Nephron (organoid): ENCODE measurements around the gene MDM4.
A peak's percentile ranks its signal among the peaks of the same experiment; 100 is the strongest.

Source experiments
- H3K27ac Mint-ChIP-seq, 3 experiments: 2 replicates each; pipeline ENCODE4 v1.8.0; 2020; ENCODE audit warnings: mixed read lengths in 3 of 3, mild to moderate bottlenecking in 2 of 3, moderate library complexity in 1 of 3
- H3K27me3 Mint-ChIP-seq: 2 replicates; pipeline ENCODE4 v1.8.0; 2021; ENCODE audit warnings: low read depth, mild to moderate bottlenecking, moderate library complexity, mixed read lengths
- H3K36me3 Mint-ChIP-seq: 2 replicates; pipeline ENCODE4 v1.8.0; 2020; ENCODE audit warnings: low read depth, mixed read lengths
- H3K4me1 Mint-ChIP-seq: 2 replicates; pipeline ENCODE4 v1.8.0; 2020; ENCODE audit warnings: mixed read lengths
- H3K4me3 Mint-ChIP-seq, 3 experiments: 2 replicates each; pipeline ENCODE4 v1.8.0; 2020; ENCODE audit warnings: mild to moderate bottlenecking in 3 of 3, mixed read lengths in 3 of 3, moderate library complexity in 2 of 3
- H3K9me3 Mint-ChIP-seq: 2 replicates; pipeline ENCODE4 v1.8.0; 2020; ENCODE audit warnings: mixed read lengths
- CTCF ChIP-seq, 3 experiments: fragments of 200-600 bp; sonication (generic); IDR thresholded peaks; one replicate each; pipeline ENCODE4 v1.5.0; 2021; ENCODE audit warnings: antibody characterized with exemption in 3 of 3; ENCODE audit not compliant: unreplicated experiment in 3 of 3

The MDM4 gene

GRCh38 chr1:204602111-204602579 lies 85.9 kb downstream of the MDM4 start:
- H3K4me1 Mint-ChIP-seq = peaks cover 5% of the 10 kb centered on the region
- TF ChIP-seq CTCF (IDR thresholded peaks at IDR 0.05; ENCODE audit: unreplicated experiment in 3 of 3) = no peak
- peak overlapping the region in 1 of 3 experiments; percentile 39 for H3K27ac Mint-ChIP-seq
- no peak overlapping the region for H3K4me3 Mint-ChIP-seq
- H3K27me3 Mint-ChIP-seq = peaks cover 33% of the 10 kb centered on the region
- no peaks in the 10 kb centered on the region for H3K36me3 Mint-ChIP-seq
- H3K9me3 Mint-ChIP-seq = no peaks in the 10 kb centered on the region

GRCh38 chr1:204602871-204603542 lies 86.8 kb downstream of the MDM4 start:
- no peak for TF ChIP-seq CTCF (IDR thresholded peaks at IDR 0.05; ENCODE audit: unreplicated experiment in 3 of 3)
- Mint-ChIP-seq H3K36me3 (no peaks in the 10 kb centered on the region), H3K9me3 (no peaks in the 10 kb centered on the region), H3K4me3 (no peak overlapping the region), H3K4me1 (peaks cover 5% of the 10 kb centered on the region), H3K27ac (no peak overlapping the region), H3K27me3 (peaks cover 36% of the 10 kb centered on the region)

- no peak overlapping the region for H3K27ac Mint-ChIP-seq
- no peaks in the 10 kb centered on the region for H3K9me3 Mint-ChIP-seq
- TF ChIP-seq CTCF (IDR thresholded peaks at IDR 0.05; ENCODE audit: unreplicated experiment in 3 of 3) = no peak
- peaks cover 5% of the 10 kb centered on the region for H3K4me1 Mint-ChIP-seq
- H3K36me3 Mint-ChIP-seq = no peaks in the 10 kb centered on the region
- no peak overlapping the region for H3K4me3 Mint-ChIP-seq
- peaks cover 23% of the 10 kb centered on the region for H3K27me3 Mint-ChIP-seq
These were observed 89.6 kb downstream of the MDM4 start for GRCh38 chr1:204605791-204606190.
